HG02852 (cell line): ENCODE data around the gene EVI5L.

Experiments used
- ATAC-seq: cut with Tn5 transposase; IDR thresholded peaks from one replicate; pipeline ENCODE4 v1.9.1; 2021; ENCODE audit warnings: mild to moderate bottlenecking, moderate library complexity; ENCODE audit not compliant: unreplicated experiment

EVI5L gene

GRCh38 chr19:7910321-7911161 lies 80.5 kb downstream of the EVI5L start:
- ATAC-seq, result no peak

GRCh38 chr19:7911508-7912143 lies 81.6 kb downstream of the EVI5L start:
- ATAC-seq, result no peak

GRCh38 chr19:7912144-7912696 lies 82.2 kb downstream of the EVI5L start:
- ATAC-seq, result no peak

GRCh38 chr19:7912697-7913564 lies 82.9 kb downstream of the EVI5L start:
- no peak for ATAC-seq

GRCh38 chr19:7913652-7914051 lies 83.6 kb downstream of the EVI5L start:
- no peak for ATAC-seq

- no peak for ATAC-seq
Observed at GRCh38 chr19:7914099-7914498, 84.1 kb downstream of the EVI5L start.
